Measurements from ENCODE around the gene PUS7L.

Gene PUS7L

DNA sequence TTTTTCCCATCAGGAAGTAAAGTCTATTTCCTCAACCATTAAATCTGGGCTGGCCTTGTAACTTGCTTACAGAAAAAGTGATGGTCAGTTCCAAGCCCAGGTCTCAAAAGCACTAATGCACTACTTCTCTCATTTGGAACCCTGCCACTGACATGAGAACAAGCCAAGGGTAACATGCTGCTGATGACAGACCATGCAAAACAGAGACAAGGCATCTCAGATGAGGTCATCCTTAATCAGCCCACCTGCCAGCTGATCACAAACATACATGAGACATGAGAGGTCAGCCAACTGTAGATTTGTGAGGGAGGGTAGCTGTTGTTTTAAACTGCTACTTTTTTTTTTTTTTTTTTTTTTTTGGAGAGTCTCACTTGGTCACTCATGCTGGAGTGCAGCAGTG is 31.4 kb upstream of the PUS7L start (continued):
- TF ChIP-seq ZNF366 (tag by site-specific recombination; conservative IDR thresholded peaks at IDR 0.05): peak; percentile 50; the same call in 1 of the 2 replicates
- TF ChIP-seq ZNF121 (tag by site-specific recombination; IDR thresholded peaks at IDR 0.05): no peak
- no peak for TF ChIP-seq ZNF776 (tag by site-specific recombination; IDR thresholded peaks at IDR 0.05; ENCODE audit: borderline replicate concordance)
- TF ChIP-seq, protein P1, sequence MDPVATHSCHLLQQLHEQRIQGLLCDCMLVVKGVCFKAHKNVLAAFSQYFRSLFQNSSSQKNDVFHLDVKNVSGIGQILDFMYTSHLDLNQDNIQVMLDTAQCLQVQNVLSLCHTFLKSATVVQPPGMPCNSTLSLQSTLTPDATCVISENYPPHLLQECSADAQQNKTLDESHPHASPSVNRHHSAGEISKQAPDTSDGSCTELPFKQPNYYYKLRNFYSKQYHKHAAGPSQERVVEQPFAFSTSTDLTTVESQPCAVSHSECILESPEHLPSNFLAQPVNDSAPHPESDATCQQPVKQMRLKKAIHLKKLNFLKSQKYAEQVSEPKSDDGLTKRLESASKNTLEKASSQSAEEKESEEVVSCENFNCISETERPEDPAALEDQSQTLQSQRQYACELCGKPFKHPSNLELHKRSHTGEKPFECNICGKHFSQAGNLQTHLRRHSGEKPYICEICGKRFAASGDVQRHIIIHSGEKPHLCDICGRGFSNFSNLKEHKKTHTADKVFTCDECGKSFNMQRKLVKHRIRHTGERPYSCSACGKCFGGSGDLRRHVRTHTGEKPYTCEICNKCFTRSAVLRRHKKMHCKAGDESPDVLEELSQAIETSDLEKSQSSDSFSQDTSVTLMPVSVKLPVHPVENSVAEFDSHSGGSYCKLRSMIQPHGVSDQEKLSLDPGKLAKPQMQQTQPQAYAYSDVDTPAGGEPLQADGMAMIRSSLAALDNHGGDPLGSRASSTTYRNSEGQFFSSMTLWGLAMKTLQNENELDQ (tag by site-specific recombination; IDR thresholded peaks at IDR 0.05; ENCODE audit: low read depth): peak; percentile 96
- TF ChIP-seq BCL11A (tag by site-specific recombination; IDR thresholded peaks at IDR 0.05; ENCODE audit: low read depth): no peak
- TF ChIP-seq ZNF623 (tag by site-specific recombination; IDR thresholded peaks at IDR 0.05): no peak
- no peak for TF ChIP-seq ZNF138 (tag by site-specific recombination; IDR thresholded peaks at IDR 0.05; ENCODE audit: borderline replicate concordance)
- TF ChIP-seq ZNF660 (tag by site-specific recombination; IDR thresholded peaks at IDR 0.05): 0 out of 2 replicates have a peak, but pooled peaks have one; percentile 13
- TF ChIP-seq ZNF792 (tag by site-specific recombination; IDR thresholded peaks at IDR 0.05): 0 out of 2 replicates have a peak, but pooled peaks have one; percentile 34
- TF ChIP-seq KLF9 (tag by site-specific recombination; IDR thresholded peaks at IDR 0.05; ENCODE audit: low read depth): no peak
- no peak for TF ChIP-seq KLF8 (tag by site-specific recombination; IDR thresholded peaks at IDR 0.05)
- TF ChIP-seq, protein P2, sequence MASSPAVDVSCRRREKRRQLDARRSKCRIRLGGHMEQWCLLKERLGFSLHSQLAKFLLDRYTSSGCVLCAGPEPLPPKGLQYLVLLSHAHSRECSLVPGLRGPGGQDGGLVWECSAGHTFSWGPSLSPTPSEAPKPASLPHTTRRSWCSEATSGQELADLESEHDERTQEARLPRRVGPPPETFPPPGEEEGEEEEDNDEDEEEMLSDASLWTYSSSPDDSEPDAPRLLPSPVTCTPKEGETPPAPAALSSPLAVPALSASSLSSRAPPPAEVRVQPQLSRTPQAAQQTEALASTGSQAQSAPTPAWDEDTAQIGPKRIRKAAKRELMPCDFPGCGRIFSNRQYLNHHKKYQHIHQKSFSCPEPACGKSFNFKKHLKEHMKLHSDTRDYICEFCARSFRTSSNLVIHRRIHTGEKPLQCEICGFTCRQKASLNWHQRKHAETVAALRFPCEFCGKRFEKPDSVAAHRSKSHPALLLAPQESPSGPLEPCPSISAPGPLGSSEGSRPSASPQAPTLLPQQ (tag by site-specific recombination; IDR thresholded peaks at IDR 0.05): peak; percentile 48; the same call in 1 of the 2 replicates
- TF ChIP-seq PATZ1 (tag by site-specific recombination; IDR thresholded peaks at IDR 0.05): peak; percentile 16; the same call in 1 of the 2 replicates
- no peak for TF ChIP-seq ZNF830 (tag by site-specific recombination; IDR thresholded peaks at IDR 0.05; ENCODE audit: low read depth)
- TF ChIP-seq ZNF610 (tag by site-specific recombination; IDR thresholded peaks at IDR 0.05; ENCODE audit: borderline replicate concordance): no peak
- no peak for TF ChIP-seq ZNF391 (tag by site-specific recombination; IDR thresholded peaks at IDR 0.05; ENCODE audit: borderline replicate concordance, low read depth)
- TF ChIP-seq ZNF521 (tag by site-specific recombination; IDR thresholded peaks at IDR 0.05): no peak
- no peak for TF ChIP-seq ZSCAN23 (tag by site-specific recombination; IDR thresholded peaks at IDR 0.05)
- TF ChIP-seq, protein P3, sequence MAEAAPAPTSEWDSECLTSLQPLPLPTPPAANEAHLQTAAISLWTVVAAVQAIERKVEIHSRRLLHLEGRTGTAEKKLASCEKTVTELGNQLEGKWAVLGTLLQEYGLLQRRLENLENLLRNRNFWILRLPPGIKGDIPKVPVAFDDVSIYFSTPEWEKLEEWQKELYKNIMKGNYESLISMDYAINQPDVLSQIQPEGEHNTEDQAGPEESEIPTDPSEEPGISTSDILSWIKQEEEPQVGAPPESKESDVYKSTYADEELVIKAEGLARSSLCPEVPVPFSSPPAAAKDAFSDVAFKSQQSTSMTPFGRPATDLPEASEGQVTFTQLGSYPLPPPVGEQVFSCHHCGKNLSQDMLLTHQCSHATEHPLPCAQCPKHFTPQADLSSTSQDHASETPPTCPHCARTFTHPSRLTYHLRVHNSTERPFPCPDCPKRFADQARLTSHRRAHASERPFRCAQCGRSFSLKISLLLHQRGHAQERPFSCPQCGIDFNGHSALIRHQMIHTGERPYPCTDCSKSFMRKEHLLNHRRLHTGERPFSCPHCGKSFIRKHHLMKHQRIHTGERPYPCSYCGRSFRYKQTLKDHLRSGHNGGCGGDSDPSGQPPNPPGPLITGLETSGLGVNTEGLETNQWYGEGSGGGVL (tag by site-specific recombination; IDR thresholded peaks at IDR 0.05): peak; percentile 53
- no peak for TF ChIP-seq ZNF266 (tag by site-specific recombination; IDR thresholded peaks at IDR 0.05; ENCODE audit: low read depth)
- peak; percentile 88 for TF ChIP-seq SCRT2 (tag by site-specific recombination; IDR thresholded peaks at IDR 0.05)
- no peak for TF ChIP-seq OSR2 (tag by site-specific recombination; IDR thresholded peaks at IDR 0.05)
- no peak for TF ChIP-seq SETDB1 (IDR thresholded peaks at IDR 0.05; ENCODE audit: insufficient read length, low read length)
- no peak for TF ChIP-seq SCRT1 (tag by site-specific recombination; IDR thresholded peaks at IDR 0.05; ENCODE audit: borderline replicate concordance)
- TF ChIP-seq, protein P4, sequence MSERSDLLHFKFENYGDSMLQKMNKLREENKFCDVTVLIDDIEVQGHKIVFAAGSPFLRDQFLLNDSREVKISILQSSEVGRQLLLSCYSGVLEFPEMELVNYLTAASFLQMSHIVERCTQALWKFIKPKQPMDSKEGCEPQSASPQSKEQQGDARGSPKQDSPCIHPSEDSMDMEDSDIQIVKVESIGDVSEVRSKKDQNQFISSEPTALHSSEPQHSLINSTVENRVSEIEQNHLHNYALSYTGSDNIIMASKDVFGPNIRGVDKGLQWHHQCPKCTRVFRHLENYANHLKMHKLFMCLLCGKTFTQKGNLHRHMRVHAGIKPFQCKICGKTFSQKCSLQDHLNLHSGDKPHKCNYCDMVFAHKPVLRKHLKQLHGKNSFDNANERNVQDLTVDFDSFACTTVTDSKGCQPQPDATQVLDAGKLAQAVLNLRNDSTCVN (tag by site-specific recombination; optimal IDR thresholded peaks at IDR 0.05): no peak
- TF ChIP-seq, protein P5, sequence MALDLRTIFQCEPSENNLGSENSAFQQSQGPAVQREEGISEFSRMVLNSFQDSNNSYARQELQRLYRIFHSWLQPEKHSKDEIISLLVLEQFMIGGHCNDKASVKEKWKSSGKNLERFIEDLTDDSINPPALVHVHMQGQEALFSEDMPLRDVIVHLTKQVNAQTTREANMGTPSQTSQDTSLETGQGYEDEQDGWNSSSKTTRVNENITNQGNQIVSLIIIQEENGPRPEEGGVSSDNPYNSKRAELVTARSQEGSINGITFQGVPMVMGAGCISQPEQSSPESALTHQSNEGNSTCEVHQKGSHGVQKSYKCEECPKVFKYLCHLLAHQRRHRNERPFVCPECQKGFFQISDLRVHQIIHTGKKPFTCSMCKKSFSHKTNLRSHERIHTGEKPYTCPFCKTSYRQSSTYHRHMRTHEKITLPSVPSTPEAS (tag by site-specific recombination; IDR thresholded peaks at IDR 0.05): no peak
- TF ChIP-seq, protein P6, sequence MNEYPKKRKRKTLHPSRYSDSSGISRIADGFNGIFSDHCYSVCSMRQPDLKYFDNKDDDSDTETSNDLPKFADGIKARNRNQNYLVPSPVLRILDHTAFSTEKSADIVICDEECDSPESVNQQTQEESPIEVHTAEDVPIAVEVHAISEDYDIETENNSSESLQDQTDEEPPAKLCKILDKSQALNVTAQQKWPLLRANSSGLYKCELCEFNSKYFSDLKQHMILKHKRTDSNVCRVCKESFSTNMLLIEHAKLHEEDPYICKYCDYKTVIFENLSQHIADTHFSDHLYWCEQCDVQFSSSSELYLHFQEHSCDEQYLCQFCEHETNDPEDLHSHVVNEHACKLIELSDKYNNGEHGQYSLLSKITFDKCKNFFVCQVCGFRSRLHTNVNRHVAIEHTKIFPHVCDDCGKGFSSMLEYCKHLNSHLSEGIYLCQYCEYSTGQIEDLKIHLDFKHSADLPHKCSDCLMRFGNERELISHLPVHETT (tag by site-specific recombination; IDR thresholded peaks at IDR 0.05): no peak
- no peak for TF ChIP-seq ZNF76 (tag by site-specific recombination; IDR thresholded peaks at IDR 0.05; ENCODE audit: borderline replicate concordance, low read depth)
- no peak for TF ChIP-seq ZNF416 (tag by site-specific recombination; IDR thresholded peaks at IDR 0.05)
